Fibroblast of peridontal ligament (primary cell): ENCODE measurements around the gene GABRR3.
A peak's percentile ranks its signal among the peaks of the same experiment; 100 is the strongest.

Experiments
- DNase-seq: peaks from one replicate; pipeline ENCODE4 v3.0.0-alpha.2; 2010; ENCODE audit errors: extremely low read depth

GABRR3 gene

GRCh38 chr3:97988784-97989568, 46.1 kb downstream of the GABRR3 start:
- no peak for DNase-seq

GRCh38 chr3:97987306-97987705, 47.8 kb downstream of the GABRR3 start:
- DNase-seq: no peak

GRCh38 chr3:97983933-97984491, 51.1 kb downstream of the GABRR3 start:
- no peak for DNase-seq

- no peak for DNase-seq
These were observed 53.2 kb downstream of the GABRR3 start for GRCh38 chr3:97981886-97982285.

GRCh38 chr3:97979610-97980009, 55.5 kb downstream of the GABRR3 start:
- no peak for DNase-seq

GRCh38 chr3:97975466-97975865, 59.6 kb downstream of the GABRR3 start:
- peak; percentile 23 for DNase-seq

- no peak for DNase-seq
These were observed 60.1 kb downstream of the GABRR3 start for GRCh38 chr3:97974996-97975395.

GRCh38 chr3:97972976-97973375, 62.1 kb downstream of the GABRR3 start:
- DNase-seq: no peak

- DNase-seq: peak; percentile 51
These were observed 63.2 kb downstream of the GABRR3 start, which contains the start of gene RIOX2 for GRCh38 chr3:97971679-97972567. Gene RIOX2, minus strand, starts transcription at chr3:97972431. Its CDS starts 4,838 bp downstream, at chr3:97967593.

- peak; percentile 9 for DNase-seq
These were observed 64.0 kb downstream of the GABRR3 start for GRCh38 chr3:97970956-97971620.

- peak; percentile 65 for DNase-seq
These were observed 65.0 kb downstream of the GABRR3 start for GRCh38 chr3:97970156-97970555.

GRCh38 chr3:97969541-97969940, 65.6 kb downstream of the GABRR3 start:
- no peak for DNase-seq

- no peak for DNase-seq
These were observed 66.7 kb downstream of the GABRR3 start for GRCh38 chr3:97968376-97968775.

GRCh38 chr3:97967966-97968365, 67.1 kb downstream of the GABRR3 start:
- no peak for DNase-seq

GRCh38 chr3:97960993-97961766, 73.9 kb downstream of the GABRR3 start:
- DNase-seq: peak; percentile 75

GRCh38 chr3:97960551-97960950, 74.6 kb downstream of the GABRR3 start:
- DNase-seq: no peak

GRCh38 chr3:97959872-97960271, 75.2 kb downstream of the GABRR3 start:
- DNase-seq: no peak

- no peak for DNase-seq
These were observed 76.3 kb downstream of the GABRR3 start for GRCh38 chr3:97958796-97959195.

GRCh38 chr3:97958396-97958795, 76.7 kb downstream of the GABRR3 start:
- DNase-seq: peak; percentile 33

- no peak for DNase-seq
These were observed 77.4 kb downstream of the GABRR3 start for GRCh38 chr3:97957617-97958311.
